HG03196 (cell line): ENCODE measurements around the gene SRMS.
"Not testable (repeated sequence)": the region's sequence is repeated elsewhere in the genome, so short reads cannot be mapped to it uniquely, and the experiment has no call there.

Experiments used
- ATAC-seq: cut with Tn5 transposase; IDR thresholded peaks from one replicate; pipeline ENCODE4 v1.9.1; 2021; ENCODE audit not compliant: unreplicated experiment

SRMS gene

DNA sequence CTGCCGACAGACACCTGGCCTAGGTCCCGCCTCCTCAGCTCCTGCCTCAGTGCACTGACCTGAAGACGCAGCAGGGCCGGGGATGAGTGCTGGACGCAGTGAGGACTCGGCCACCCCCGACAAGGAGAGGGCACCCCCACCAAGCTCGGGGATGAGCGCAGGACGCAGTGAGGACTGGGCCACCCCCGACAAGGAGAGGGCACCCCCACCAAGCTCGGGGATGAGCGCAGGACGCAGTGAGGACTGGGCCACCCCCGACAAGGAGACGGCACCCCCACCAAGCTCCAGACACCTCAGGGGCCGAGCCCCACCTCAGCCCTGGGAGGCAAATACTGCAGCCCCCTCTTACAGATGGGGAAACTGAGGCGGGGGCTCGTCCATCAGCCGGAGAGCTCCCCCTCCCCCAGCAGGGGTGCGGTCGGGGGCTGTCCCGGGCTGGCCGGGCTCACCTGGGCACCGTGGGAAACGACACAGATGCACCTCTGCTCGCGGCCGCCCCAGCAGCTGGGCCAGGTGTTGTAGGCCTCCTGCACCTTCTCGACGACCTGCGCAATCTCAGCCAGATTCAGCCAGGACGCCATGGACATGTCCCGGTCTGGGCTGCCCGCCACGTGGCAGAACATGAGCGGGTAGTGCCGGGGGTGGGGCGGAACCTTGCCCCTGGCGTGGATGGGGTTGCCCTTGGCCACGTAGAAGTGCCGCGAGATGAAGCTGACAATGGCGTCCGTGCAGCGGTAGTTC, 19.0 kb upstream of the SRMS start:
- ATAC-seq: no peak

DNA sequence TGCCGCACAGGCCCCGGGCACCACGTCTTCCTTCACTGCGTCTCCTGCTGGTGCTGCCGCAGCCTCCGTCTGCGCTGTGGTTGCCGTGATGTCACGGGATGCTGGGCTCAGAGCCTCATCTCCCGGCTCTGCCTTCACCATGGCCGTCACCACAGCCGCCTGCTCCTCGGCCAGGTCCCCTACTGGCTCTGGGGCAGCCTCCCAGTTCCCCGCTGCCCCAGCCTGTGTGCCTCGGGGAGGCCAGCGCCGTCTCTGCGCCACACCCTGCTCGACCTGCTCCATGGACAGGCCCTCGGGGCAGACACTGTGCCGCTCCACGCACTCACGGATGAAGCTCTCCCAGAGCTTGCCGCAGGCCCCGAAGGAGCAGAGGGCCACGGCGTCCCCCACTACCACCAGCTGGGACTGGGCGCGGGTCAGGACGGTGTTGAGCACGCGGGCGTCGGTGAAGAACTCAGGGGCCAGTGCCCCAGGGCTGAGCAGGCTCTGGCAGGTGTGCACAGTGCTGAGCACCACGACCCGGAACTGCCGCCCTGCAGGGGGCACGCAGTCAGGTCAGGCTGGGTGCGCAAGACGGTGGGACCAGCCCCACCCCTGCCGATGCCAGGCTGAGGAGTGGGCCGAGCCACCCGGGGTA, 18.3 kb upstream of the SRMS start:
- no peak for ATAC-seq

DNA sequence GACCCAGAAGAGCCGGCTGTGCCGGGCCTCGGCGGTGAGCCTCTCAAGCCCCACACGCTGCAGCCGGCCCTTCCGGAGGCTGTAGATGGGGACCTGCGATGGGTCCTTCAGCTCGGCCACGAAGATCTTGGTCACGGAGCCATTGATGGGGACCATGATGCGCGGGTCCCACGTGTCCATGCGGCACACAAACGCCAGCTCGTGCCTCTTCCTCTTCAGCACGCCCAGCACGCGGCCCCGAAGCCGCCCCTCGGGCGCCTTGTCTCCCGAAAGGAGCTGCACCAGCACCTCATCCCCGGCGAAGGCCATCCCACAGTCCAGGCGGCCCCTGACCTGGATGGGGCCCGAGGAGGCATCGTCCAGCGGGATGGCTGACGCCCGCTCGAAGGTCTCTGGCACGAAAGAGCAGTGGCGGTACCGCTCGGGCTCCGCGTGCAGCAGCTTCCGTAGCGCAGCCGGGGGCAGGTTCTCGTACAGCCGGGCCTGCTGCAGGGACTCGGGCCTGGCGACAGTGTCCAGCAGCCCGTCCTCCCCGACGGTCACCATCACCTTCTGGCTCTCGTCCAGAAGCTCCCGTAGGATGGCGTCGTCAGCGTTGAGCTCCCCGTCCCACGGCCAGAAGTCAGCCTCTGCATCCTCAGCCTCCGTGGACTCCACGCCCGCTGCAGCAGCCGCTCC, 17.6 kb upstream of the SRMS start:
- no peak for ATAC-seq

DNA sequence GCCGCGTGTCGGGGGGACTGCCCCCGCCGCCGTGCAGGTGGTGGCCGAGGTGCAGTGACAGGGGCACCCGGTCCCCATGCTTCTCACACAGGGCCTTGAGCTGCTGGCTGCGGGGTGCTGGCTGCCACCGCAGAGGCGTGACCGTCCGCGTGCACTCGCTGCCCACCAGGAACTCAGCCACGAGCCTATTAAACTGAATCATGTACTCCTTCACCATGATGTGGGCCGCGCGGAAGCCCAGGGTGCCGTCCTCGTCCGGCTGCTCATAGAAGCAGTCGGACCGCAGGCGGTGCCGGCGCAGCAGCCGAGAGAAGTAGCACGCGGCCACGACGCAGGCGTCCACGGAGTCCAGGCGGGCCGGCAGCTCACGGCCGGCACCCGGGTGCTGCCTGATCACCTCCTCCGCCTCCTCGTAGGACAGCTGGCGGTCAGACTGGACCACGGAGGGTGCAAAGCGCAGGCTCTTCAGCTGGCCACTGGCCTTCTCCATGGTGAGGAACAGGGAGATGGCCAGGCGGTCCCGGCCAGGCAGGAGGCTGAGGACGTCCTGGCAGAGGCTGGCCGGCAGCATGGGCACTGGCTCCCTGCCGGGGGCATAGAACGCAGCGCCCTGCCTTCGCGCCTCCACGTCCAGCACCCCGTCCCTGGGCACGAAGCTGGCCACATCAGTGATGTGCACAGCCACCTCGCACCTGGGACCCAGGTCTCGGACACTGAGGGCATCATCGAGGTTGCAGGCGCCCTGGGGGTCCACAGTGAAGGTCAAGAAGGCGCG, 16.7 kb upstream of the SRMS start:
- ATAC-seq: no peak

DNA sequence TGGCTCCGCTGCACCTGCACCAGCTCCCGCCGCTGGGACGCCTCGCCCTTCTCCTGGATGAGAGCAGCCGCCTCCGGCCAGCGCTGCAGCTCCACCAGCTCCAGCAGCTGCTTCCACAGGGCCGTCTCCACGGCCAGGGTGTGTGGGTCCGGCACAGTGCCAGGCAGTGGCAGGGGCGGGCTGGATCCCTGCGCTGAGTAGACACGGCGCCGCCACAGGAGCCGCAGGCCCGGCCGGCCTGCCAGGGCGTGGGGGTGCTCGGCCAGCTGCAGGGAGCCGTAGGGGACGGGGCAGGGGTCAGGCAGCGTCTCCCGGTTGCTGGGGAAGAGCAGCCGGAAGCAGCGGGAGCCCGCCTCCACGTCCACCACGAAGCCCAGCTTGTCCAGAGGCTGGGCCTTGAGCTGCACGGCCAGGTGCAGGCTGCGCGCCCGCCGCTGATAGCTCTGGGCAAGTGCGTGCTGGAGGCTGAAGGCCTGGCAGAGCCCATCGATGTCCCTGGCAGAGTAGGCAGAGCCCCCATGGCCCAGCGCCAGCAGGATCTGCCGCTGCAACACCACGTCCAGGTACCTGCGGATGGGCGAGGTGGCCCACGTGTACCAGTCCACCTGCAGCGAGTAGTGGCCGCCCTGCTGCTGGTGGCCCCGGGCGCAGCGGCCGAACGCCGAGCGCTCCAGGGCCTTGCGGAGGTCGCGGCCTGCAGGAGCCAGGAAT, 15.8 kb upstream of the SRMS start:
- no peak for ATAC-seq

DNA sequence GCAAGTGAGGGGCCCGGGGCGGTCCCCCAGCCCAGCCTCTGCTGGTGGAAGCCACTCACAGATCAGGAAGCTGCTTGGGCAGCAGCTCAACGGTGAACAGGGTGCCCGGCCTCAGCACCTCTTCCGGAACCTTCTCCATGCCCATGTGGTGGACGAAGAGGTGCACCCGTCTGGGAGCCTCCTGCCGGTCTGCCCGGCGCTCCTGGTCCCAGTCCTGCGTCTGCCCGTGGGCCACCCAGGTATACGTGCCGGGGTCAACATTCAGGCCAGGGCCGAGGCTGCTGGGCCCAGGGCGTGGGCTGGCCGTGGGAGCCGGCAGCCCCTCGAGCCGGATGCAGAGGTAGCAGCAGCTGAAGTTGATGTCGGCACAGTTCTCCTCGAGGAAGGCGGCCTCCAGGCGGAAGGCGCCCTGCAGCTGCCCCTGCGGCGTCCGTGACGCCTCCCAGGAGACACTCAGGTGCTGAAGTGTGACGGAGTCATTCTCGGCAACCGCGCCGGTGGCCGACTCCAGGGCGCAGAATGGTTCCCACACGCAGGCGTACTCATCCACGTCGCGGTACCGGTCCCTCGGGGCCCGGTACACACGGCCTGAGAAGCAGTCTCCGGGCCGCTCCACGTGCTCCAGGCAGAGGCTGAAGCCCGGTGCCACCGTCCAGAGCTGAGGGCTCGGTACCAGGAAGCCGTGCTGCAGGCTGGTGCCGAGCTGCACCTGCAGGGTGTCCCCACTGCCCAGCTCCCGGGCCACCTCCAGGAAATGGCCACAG, 15.1 kb upstream of the SRMS start:
- no peak for ATAC-seq

DNA sequence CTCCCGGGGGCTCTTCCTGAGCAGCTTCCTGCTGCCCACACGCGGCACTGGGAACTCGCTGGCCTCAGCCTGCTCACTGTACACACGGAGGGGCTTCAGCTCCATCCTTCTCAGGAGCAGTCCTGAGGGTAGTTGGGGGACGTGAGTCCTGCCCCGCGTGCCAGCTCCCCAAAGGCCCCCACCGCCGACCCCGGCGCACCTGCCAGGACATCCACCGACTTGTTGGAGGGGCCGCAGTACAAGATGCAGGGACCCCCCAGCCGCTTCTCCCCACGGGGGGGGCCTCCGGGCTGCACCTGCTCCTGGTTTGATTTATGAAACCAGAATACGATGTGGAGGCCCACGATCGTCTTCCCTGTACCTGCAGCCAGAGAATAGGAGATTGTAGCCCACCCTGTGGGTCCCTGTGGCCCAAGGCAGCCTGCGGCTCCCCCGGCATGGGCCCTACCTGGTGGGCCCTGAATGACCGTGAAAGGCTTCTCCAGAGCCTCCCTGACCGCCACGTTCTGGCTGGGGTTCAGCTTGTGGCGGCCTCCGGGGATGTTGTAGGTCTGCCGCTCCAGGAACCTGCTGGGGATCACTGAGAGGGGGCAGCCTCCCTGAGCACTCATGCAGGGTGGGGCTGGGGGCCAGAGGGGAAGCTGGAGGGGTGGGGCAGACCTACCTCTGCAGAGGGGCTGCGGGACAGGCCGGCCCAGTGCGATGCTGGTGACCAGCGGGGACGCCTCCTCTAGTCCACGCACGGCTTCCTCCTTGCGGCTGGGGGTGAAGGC, 14.3 kb upstream of the SRMS start:
- no peak for ATAC-seq

DNA sequence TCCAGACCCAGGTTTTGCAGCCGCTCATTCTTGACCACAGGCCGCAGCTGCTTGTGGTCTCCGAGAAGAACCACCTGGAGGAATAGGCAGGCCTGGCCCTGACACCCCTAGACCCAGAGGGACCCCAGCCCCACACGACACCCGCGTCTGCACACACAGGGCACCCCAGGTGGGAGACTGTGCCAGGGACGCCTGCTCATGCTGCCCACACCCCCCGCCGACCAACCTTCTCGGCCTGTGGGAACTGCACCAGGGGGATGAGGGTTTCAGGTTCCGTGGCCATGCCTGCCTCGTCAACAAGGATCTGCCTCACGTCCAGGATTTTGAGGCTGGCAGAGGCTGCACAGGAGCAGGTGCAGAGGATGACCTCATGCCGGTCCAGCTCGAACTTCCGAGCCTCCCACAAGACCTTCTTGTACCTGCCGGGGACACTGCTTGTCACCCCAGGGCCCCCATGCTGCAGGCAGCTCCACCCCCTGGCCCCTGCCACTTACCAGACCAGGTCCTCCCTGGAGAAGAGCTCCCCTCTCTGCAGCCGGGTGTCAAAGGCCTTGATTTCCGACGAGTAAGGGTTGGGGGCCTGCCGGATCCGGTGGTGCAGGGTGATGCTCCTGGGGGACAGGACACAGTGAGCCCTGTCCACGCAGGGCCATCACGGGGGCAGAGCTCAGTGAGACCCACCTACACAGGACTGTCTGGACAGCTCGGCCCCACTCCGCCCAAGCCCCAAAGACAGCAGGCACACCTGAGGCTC, 13.5 kb upstream of the SRMS start:
- no peak for ATAC-seq

DNA sequence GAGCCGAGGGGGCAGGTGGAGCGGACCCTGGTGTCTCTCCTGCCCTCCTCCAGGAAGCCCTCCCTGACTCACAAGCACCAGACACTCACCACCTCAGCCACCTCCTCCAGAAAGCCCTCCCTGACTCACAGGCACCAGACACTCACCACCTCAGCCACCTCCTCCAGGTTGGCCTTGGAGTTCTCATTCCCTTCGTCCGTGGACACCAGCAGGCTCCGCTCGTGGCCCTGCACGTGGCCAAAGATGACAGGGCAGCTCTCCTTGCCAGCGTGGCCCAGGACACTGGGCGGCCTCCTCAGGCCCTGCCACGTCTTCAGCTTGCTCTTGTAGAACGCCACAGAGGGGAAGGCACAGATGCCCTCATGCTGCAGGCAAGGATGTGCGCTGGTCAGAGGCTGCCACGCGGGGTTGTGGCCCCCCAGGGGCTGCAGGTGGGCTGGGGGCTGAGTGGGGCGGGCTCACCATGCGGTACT, 12.8 kb upstream of the SRMS start:
- no peak for ATAC-seq

DNA sequence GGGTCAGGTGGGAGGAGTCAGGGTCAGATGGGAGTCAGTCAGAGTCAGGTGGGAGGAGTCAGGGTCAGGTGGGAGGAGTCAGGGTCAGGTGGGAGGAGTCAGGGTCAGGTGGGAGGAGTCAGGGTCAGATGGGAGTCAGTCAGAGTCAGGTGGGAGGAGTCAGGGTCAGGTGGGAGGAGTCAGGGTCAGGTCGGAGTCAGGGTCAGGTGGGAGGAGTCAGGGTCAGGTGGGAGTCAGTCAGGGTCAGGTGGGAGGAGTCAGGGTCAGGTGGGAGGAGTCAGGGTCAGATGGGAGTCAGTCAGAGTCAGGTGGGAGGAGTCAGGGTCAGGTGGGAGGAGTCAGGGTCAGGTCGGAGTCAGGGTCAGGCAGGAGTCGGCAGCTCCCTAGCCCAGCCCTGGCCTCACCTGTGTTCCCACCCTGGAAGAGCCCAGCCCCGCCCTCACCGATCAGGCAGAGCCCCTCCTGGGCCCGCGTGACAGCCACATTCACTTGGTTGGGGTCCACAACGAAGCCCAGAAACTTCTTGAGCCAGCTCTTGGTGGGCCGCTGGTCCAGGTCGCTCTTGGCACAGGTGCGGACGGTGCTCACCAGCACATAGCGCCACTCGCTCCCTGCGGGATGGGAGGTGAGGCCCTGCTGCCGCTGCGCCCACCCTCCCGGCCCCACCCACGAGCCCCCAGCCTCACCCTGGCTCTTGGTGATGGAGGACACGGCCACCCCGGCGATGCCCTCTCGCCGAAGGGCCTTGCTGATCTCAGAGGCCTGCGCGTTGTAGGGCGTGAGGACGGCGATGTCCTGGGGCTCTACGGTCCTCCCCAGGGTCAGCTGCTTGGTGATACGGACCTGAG, 12.2 kb upstream of the SRMS start:
- ATAC-seq: not testable (repeated sequence)

DNA sequence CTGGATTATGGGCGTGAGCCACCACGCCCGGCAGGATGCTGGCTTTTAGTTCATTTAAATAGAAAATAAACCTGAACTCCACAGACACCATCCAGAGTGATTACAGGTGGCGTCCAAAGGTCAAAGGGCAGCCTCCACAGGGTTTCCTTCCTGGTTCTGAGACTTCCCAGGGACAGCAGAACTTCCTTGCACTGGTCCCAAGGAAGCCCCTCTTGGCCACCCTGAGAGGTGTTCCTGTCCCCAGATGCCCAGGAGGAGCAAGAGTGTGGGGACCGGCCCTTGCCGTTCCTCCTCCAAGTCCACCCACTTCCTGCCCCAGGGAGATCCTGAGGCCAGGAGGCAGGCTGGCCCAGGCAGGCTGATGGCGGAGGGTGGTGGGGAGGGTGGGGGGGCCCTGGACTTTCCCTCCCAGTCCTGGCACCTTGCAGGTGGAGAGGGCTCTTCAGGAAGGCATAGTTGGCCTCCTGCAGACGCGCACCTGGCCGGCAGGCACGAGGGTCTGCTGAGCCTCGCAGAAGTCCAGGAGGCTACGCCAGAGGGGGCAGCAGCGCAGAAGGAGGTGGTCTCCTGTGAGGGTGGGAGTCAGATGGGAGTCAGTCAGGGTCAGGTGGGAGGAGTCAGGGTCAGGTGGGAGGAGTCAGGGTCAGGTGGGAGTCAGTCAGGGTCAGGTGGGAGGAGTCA, 11.4 kb upstream of the SRMS start:
- no peak for ATAC-seq

DNA sequence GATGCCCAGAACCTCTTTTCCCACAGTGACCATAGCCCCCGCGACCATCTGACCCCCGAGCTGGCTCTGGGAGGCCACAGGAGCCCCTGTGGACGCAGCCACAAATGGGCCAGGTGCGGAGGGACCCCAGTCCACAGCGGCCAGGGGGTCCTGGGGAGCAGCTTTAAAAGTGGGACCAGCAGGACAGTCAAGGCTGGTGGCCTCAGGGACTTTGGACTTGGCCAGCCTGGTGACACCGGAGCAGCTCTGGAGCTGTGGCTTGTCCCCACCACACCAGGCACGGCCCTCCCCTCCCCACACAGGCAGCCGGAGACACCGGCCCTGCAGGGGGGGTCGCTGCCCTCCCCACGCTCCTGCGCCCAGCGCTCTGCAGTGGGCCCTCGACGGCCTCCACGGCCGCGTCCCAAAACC, 9.9 kb upstream of the SRMS start:
- no peak for ATAC-seq

DNA sequence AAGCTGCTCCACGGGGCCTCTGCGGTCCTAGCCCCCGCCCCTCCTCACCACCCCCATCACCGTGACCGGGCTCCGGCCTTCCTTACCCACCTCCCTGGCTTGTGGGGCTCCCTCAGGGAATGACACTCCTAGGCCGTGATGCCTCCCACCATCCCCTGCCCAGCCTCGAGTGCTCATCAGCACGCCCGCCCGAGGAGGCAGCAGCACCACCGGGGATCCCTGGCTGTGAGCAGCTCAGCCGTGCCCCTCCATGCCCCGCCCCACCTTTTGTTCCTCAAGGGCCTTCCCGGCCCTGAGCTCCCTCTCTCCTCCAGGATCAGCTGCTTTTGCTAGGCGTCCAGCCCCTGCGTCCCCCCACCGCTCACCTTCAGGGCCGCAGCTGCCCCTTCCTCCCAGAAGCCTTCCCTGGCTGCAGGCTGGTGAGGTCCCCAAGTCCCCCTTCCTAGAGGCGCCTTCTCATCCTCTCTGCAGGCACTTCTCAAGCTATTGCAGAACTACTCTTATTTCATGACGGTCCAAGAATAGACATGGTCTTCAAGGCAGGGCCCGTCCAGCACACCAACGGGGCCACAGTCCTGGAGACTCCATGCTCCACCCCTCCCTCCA, 9.4 kb upstream of the SRMS start:
- ATAC-seq: no peak

DNA sequence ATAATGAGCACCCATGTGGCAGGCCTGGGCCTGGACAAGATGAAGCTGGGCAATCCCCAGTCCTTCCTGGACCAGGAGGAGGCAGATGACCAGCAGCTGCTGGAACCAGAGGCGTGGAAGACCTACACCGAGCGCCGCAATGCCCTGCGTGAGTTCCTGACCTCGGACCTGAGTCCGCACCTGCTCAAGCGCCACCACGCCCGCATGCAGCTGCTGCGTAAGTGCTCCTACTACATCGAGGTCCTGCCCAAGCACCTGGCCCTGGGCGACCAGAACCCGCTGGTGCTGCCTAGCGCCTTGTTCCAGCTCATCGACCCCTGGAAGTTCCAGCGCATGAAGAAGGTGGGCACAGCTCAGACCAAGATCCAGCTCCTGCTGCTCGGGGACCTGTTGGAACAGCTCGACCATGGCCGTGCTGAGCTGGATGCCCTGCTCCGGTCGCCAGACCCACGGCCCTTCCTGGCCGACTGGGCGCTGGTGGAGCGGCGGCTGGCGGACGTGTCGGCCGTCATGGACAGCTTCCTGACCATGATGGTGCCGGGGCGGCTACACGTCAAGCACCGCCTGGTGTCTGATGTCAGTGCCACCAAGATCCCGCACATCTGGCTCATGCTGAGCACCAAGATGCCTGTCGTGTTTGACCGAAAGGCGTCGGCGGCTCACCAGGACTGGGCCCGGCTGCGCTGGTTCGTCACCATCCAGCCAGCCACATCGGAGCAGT, 8.3 kb upstream of the SRMS start:
- no peak for ATAC-seq

DNA sequence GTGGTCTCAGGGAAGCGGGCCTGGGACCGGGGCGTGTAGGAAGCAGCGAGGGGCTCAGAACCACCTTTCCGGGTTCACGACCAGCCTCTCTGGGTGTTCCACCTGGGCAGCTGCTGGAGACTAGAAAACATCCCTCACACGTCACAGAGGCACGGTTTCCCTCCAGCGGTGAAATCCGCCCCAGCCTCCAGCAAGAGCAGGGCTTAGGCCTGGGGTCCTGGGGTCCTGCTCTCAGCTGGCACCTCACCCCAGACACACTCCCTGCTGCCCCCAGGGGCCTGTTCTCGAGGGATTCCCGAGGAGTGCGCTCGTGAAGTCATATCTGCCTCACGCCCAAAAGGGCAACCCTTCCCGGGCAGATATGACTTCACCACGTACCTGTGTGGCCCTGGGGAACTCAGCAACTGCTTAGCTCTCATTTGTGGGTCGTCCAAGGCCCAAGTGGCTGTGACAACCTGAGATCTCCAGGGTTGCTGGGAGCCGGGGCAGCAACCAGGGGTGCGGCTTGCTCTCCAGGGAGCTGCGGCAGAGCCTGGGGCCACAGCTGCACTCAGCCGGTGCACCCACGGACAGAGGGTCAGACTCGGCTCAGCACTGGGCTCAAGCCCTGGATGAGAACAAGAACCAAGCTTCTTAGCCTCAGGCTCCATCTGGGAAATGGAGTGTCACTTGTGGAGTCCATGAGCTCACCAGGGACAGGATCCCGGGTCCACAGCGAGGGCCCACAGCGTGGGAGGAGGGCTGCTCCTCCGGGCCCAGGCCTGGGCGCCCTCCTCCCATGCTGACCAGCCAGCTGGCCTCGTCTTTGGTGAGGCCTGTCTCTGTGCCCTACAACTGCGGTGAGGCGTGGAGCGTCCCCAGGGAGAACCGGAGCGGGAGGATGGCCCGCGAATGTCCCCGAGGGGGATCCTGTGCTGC, 7.1 kb upstream of the SRMS start:
- ATAC-seq: no peak
